Activated naive CD8-positive, alpha-beta T cell treated with anti-CD3 and anti-CD28 coated beads, Interleukin-2, amount 50 U/mL, for 16 hours (primary cell): Measurements from ENCODE around the gene GALNT17.
"Not testable (repeated sequence)": the region's sequence is repeated elsewhere in the genome, so short reads cannot be mapped to it uniquely, and the experiment has no call there.

Experiments used
- DNase-seq: peaks from one replicate; pipeline ENCODE4 v3.0.0-alpha.2; 2020; ENCODE audit warnings: low read depth, low spot score

Gene GALNT17

DNA sequence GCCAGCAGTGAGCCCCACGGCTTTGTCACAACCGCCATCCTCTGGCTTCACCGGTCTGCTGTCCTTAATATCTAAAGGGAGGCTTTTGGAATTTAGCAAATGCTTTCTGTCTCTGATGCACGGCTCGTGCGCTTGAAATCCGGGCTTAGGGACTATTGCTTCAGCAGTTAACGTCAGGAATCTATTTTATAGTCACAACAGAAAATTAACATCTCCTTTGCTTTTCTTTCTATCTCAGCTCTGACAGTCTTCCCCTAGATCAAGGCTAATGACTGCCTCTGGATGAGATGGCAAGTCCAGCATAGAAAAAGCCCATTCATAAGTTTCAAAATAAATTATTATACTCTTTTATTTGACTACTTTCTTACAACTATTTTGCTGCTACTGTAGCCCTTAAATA is 423.8 kb downstream of the GALNT17 start:
- DNase-seq, result no peak

- no peak for DNase-seq
These were observed 427.1 kb downstream of the GALNT17 start for GRCh38 chr7:71558806-71559613.

DNA sequence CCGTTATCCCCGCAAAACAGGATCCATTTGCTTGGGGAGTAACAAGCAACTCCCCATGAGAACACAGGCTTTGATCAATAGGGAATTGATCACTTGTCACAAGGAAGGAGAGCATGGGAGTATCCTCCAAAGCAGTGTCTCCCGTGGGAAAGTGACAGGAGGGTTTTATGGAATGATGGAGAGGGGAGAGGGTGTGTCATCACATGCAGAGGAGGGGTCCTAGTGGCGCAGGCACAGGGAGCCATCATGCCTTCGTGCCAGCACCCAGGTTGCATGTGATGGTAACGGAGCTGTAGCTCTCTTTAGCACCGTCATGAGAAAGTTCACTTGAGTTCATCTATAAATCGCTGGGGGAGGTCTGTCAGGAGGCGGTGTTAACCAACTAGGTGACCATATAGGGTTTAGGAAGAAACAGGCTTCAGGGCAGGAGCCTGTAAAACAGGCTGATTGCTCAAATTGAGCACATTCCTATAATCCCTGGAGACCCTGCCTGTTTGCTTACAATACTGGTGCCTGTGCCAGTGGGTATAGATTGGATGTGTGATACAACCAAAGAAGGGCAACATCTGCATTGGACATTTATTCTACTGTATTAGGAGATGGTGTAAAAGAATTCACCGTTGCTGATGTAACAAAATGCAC is 428.5 kb downstream of the GALNT17 start:
- no peak for DNase-seq

DNA sequence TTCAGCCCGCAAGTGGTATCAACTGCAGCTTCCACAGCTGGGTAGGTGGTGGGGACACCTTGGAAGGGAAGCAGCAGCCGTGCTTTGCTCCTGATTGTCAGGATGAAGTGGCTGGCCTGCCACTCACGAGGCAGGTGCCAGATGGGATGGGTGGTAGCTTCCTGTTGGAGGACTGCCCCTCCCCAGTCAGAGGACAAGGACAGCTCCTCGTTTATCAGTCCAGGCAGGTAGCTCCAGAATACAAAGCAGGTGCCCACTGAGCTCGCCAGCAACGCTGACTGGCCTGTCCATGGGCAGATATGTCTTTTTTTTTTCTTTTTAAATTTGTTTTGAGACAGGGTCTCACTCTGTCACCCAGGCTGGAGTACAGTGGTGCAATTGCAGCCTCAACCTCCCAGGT is 431.3 kb downstream of the GALNT17 start:
- DNase-seq, result no peak

GRCh38 chr7:71566376-71566775 is 434.4 kb downstream of the GALNT17 start:
- DNase-seq, result no peak

GRCh38 chr7:71566991-71567390 is 435.0 kb downstream of the GALNT17 start:
- DNase-seq, result no peak

GRCh38 chr7:71574153-71574860 is 442.4 kb downstream of the GALNT17 start:
- no peak for DNase-seq

DNA sequence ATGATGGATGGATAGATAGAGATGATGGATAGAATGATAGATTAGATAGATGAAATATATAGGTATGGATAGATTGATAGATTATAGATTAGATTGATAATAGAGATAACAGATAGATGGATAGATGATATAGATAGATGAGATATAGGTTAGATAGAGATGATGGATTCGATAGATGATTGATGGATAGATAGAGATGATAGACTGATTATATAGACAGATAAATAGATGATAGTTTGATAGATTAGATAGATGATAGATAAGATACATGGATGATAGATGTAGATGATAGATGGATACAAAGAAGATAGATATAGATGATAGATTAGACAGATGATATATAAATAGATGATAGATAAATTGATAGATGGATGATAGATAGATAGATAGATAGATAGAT is 448.1 kb downstream of the GALNT17 start:
- no peak for DNase-seq

- no peak for DNase-seq
These were observed 452.3 kb downstream of the GALNT17 start for GRCh38 chr7:71584256-71584655.

DNA sequence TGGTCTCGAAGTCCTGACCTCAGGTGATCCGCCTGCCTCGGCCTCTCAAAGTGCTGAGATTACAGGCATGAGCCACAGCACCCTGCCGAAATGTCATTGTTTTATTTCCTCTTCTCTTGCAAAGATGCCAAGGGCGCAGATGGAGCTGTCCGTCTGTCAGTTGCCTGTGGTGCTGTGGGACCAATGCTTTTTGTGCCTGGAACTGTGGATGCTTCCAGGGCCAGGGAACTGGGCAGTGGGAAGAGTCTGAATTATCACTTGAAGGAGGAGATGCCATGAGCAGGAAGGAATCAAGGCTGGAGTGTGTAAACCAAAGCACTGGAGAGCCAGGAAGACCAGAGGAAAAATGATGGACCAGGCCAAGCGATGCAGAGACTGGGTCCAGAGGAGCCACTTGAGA is 459.9 kb downstream of the GALNT17 start:
- DNase-seq, result no peak

DNA sequence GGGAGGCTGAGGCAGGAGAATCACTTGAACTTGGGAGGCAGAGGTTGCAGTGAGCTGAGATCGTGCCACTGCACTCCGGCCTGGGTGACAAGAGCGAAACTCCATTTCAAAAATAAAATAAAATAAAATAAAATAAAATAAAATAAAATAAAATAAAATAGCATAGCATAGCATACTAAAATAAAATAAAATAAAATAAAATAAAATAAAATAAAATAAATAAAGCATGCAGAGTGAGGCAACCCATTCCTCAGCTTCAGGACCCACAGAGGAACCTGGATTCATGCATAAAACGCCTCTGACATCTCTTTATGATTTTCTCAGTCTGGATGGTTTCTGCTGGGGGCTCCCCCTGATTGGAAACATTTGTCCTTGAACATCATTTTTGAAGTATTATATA is 460.4 kb downstream of the GALNT17 start:
- DNase-seq, result not testable (repeated sequence)

- no peak for DNase-seq
These were observed 462.8 kb downstream of the GALNT17 start for GRCh38 chr7:71594736-71595135.

DNA sequence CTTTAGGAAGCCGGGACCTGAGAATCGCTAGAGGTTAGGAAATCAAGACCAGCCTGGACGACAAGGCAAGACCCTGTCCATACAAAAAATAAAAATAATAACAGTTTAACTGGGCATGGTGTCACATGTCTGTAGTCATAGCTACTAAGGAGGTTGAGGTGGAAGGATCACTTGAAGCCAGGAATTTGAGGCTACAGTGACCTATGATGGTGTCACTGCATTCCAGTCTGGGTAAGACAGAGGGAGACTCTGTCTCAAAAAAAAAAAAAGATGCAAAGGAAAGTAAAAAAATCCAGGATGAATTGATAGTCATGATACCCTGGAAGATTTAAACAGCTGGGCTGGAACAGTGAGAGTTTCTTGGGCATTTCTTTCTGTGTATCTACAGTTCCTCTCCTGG is 463.2 kb downstream of the GALNT17 start:
- DNase-seq, result no peak

GRCh38 chr7:71598553-71598952 is 466.6 kb downstream of the GALNT17 start:
- no peak for DNase-seq

DNA sequence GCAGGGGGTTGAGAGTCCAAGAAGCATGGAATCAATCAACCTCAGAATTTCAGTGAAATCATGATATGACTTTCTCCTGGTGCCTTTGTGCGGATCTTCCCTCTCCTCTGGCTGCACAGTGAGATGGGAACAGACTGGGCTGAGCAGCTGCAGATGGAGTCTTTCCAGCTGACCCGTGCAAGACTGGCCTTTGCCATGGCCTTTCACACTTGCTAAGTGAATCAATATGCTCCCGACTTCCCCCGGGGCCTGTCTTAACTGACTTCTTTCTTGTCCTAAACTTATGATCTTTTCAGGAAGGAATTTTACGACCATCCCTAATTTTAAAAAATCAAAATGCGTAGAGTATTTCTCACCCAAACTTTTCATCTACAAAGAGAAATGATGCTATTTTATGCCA is 469.9 kb downstream of the GALNT17 start:
- no peak for DNase-seq

GRCh38 chr7:71604818-71605414 is 473.0 kb downstream of the GALNT17 start:
- no peak for DNase-seq

DNA sequence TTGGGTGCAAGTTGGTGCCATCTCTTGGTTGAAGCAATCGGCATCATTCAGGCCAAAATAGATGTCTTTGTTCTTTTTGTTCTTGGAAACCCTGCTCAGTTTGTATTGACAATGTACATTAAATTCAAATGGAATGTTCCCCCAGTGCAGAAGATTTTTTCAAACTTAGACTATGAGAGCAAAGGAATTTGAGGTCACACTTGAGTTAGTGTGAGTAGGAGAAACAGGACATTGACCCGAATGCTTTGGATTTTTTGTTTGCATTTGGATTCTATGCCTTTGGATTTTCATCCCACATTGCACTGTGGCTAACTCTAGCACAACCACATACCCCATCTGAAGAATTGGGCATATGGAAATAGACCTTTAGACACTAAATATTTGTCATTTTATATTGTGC is 480.0 kb downstream of the GALNT17 start:
- DNase-seq, result no peak

DNA sequence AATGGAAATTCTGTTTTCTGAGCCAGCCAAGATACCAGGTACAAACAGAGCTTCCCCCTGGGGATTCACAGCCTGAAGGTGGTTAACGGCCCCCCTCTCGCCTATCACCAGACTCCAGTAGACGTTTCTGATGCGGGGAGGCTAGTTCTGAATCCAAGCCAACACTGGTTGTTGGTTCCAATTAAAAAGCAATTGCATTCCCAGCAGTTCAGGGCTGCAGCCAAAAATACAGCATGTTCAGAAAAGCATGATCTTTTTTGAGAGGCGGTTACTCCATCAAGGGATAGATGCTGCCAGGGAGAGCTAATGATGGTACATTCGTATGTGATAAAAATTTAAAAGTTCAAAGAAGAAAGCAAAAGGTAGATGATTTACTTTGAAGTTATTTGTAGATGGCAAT is 481.0 kb downstream of the GALNT17 start:
- DNase-seq, result no peak

GRCh38 chr7:71613313-71613712 is 481.4 kb downstream of the GALNT17 start:
- no peak for DNase-seq

GRCh38 chr7:71615017-71615416 is 483.1 kb downstream of the GALNT17 start:
- DNase-seq, result no peak

GRCh38 chr7:71616217-71616616 is 484.3 kb downstream of the GALNT17 start:
- DNase-seq, result no peak

DNA sequence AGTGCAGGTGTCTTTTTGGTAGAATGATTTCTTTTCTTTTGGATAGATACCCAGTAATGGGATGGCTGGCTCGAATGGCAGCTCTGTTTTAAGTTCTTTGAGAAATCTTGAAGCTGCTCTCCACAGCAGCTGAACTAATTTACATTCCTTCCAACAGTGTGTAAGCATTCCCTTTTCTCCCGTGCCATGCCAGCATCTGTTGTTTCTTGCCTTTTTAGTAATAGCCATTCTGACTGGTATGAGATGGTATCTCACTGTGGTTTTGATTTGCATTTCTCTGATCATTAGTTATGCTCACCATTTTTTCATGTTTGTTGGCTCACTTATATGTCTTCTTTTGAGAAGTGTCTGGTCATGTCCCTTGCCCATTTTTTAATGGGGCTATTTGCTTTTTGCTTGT is 486.3 kb downstream of the GALNT17 start:
- DNase-seq, result no peak
